Measurements from ENCODE around the gene PEX14.

The PEX14 gene

DNA sequence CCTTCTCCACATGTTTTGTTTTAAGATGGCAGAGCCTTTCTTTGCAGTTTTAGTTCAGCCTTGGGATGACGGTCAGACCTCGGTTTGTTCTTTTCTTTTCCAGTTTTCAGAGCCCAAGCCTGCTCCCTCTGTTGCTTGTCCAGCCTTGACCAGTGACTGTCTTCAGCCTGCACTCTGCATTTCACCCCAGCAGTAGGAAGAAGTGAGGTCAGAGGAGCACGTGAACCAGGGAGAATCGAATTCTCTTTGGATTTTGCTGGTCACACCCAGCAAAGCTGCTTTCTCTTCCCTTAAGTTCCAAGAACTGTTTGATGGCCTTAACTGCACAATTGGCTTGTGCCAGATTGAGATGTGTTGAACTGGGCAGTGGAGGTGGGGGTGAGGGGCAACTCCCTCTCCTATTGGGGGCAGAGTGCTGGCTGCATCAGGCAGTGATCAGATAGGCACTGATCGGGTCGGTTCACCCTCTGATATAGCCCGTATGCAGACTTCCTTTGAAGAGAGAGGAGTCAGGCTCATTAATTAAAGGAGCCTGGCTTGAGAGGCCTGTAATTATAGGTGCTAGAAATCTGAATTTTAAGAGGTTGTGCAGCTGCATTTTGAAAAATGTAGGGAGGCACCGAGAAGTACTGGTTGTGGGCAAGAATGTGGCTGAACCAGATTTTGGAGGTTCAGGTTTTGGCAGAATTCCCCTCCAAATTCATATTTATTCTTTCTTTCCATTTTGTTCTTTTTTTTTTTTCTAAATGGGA is 42.4 kb downstream of the PEX14 start:
- no peak overlapping the region for H2AFZ ChIP-seq (ENCODE audit: low read depth, low read length, severe bottlenecking)
- no peak for TF ChIP-seq EZH2phosphoT487 (conservative IDR thresholded peaks at IDR 0.05; ENCODE audit: low read length)
- TF ChIP-seq, protein P1, sequence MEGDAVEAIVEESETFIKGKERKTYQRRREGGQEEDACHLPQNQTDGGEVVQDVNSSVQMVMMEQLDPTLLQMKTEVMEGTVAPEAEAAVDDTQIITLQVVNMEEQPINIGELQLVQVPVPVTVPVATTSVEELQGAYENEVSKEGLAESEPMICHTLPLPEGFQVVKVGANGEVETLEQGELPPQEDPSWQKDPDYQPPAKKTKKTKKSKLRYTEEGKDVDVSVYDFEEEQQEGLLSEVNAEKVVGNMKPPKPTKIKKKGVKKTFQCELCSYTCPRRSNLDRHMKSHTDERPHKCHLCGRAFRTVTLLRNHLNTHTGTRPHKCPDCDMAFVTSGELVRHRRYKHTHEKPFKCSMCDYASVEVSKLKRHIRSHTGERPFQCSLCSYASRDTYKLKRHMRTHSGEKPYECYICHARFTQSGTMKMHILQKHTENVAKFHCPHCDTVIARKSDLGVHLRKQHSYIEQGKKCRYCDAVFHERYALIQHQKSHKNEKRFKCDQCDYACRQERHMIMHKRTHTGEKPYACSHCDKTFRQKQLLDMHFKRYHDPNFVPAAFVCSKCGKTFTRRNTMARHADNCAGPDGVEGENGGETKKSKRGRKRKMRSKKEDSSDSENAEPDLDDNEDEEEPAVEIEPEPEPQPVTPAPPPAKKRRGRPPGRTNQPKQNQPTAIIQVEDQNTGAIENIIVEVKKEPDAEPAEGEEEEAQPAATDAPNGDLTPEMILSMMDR (IDR thresholded peaks at IDR 0.05; ENCODE audit: insufficient read depth, low read length, poor library complexity, severe bottlenecking), result no peak
- H3K4me2 ChIP-seq (ENCODE audit: low read depth, low read length, poor library complexity, severe bottlenecking), result no peak overlapping the region
- no peak overlapping the region for H3K4me3 ChIP-seq (ENCODE audit: insufficient read depth, low read length, poor library complexity, severe bottlenecking)
- no peak overlapping the region for H3K27ac ChIP-seq (ENCODE audit: low read depth, low read length)
- H3K9me3 ChIP-seq (ENCODE audit: insufficient read depth, low read length), result no peaks in the 10 kb centered on the region
- no peaks in the 10 kb centered on the region for H4K20me1 ChIP-seq (ENCODE audit: low read depth, low read length)
- no peaks in the 10 kb centered on the region for H3K9me2 ChIP-seq (replicated peaks; ENCODE audit: insufficient read depth, low read length)
- H3K9ac ChIP-seq (ENCODE audit: low read length), result no peak overlapping the region
- H3F3A ChIP-seq (ENCODE audit: insufficient read depth), result no peaks in the 10 kb centered on the region
- H3K79me2 ChIP-seq (ENCODE audit: insufficient read depth, low read length), result peaks cover 23% of the 10 kb centered on the region
- H3K27me3 ChIP-seq (ENCODE audit: low read length), result no peaks in the 10 kb centered on the region
- H3K36me3 ChIP-seq (ENCODE audit: low read length), result no peaks in the 10 kb centered on the region

DNA sequence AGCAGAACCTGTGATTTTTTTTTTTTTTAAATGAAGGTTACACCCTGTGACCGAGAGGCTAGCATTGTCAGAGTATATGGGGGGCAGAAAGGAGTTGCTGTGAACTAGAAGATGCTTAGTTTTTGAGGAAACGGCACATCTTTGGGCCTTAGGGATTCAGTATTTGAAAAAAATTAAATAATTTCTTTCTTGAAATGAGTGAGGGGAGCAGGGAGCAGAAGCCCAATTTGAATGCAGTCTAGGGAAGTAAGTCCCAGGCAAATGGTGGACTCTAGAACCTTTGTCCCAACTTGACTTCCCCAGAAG is 42.9 kb downstream of the PEX14 start:
- TF ChIP-seq, protein P1 (IDR thresholded peaks at IDR 0.05; ENCODE audit: insufficient read depth, low read length, poor library complexity, severe bottlenecking), result no peak
- TF ChIP-seq EZH2phosphoT487 (conservative IDR thresholded peaks at IDR 0.05; ENCODE audit: low read length), result no peak
- H3K4me2 ChIP-seq (ENCODE audit: low read depth, low read length, poor library complexity, severe bottlenecking), result no peak overlapping the region
- no peaks in the 10 kb centered on the region for H3K27me3 ChIP-seq (ENCODE audit: low read length)
- no peak overlapping the region for H3K4me3 ChIP-seq (ENCODE audit: insufficient read depth, low read length, poor library complexity, severe bottlenecking)
- H3F3A ChIP-seq (ENCODE audit: insufficient read depth), result no peaks in the 10 kb centered on the region
- no peaks in the 10 kb centered on the region for H3K9me2 ChIP-seq (replicated peaks; ENCODE audit: insufficient read depth, low read length)
- H3K27ac ChIP-seq (ENCODE audit: low read depth, low read length), result no peak overlapping the region
- no peak overlapping the region for H3K9ac ChIP-seq (ENCODE audit: low read length)
- H3K9me3 ChIP-seq (ENCODE audit: insufficient read depth, low read length), result no peaks in the 10 kb centered on the region
- no peaks in the 10 kb centered on the region for H4K20me1 ChIP-seq (ENCODE audit: low read depth, low read length)
- no peak overlapping the region for H2AFZ ChIP-seq (ENCODE audit: low read depth, low read length, severe bottlenecking)
- H3K36me3 ChIP-seq (ENCODE audit: low read length), result no peaks in the 10 kb centered on the region
- peaks cover 23% of the 10 kb centered on the region for H3K79me2 ChIP-seq (ENCODE audit: insufficient read depth, low read length)

DNA sequence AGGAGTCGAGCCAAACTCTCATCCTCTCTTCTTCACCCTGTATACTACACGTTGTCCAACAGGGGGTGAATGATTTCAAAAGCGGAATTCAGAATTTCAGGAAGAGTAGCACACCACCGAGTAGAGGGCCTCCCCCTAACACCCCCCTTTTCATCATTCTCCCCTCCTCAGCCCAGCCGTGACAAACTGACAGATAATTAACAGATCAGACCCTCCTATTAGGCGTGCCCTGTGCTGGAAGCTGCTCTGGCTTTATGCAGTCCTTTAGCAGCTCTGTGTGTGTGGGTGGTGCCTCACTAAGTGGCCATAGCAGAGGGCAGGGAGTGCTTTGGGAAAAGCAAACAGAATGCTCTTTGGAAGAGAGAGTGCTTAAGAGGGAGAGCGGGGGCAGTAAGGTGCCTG is 44.3 kb downstream of the PEX14 start:
- Histone ChIP-seq H3K36me3 (ENCODE audit: low read length) (no peaks in the 10 kb centered on the region), H3K9ac (ENCODE audit: low read length) (no peak overlapping the region), H3F3A (ENCODE audit: insufficient read depth) (no peaks in the 10 kb centered on the region), H2AFZ (ENCODE audit: low read depth, low read length, severe bottlenecking) (no peak overlapping the region), H3K9me3 (ENCODE audit: insufficient read depth, low read length) (no peaks in the 10 kb centered on the region), H3K9me2 (replicated peaks; ENCODE audit: insufficient read depth, low read length) (no peaks in the 10 kb centered on the region), H3K4me3 (ENCODE audit: insufficient read depth, low read length, poor library complexity, severe bottlenecking) (no peak overlapping the region), H3K27ac (ENCODE audit: low read depth, low read length) (no peak overlapping the region), H4K20me1 (ENCODE audit: low read depth, low read length) (no peaks in the 10 kb centered on the region), H3K4me2 (ENCODE audit: low read depth, low read length, poor library complexity, severe bottlenecking) (no peak overlapping the region), H3K79me2 (ENCODE audit: insufficient read depth, low read length) (peaks cover 12% of the 10 kb centered on the region; the same call in 1 of the 2 replicates), H3K27me3 (ENCODE audit: low read length) (no peaks in the 10 kb centered on the region)
- TF ChIP-seq EZH2phosphoT487 (conservative IDR thresholded peaks at IDR 0.05; ENCODE audit: low read length), result no peak
- TF ChIP-seq, protein P1 (IDR thresholded peaks at IDR 0.05; ENCODE audit: insufficient read depth, low read length, poor library complexity, severe bottlenecking), result no peak
